Activated CD8-positive, alpha-beta T cell treated with anti-CD3 and anti-CD28 coated beads for 36 hours (primary cell): ENCODE measurements around the gene REXO1. TPM values are rescaled to one million over a fixed set of nuclear protein-coding genes. Genes with fewer than 3 reads are reported as not detected.

Experiments used
- ATAC-seq: fragments of 200-7000 bp; cut with Tn5 transposase; one replicate; pipeline ENCODE4 v1.10.0; 2021; ENCODE audit warnings: mild to moderate bottlenecking, moderate library complexity
- CTCF ChIA-PET: fragments of 350-600 bp; sonication (Branson Sonifier 250); formaldehyde crosslinking; loops from one replicate; lab custom pipeline; 2021; ENCODE audit warnings: antibody characterized with exemption; lab: Charles Lee
- POLR2A ChIA-PET: fragments of 350-600 bp; sonication (Branson Sonifier 250); formaldehyde crosslinking; loops from one replicate; lab custom pipeline; 2021; ENCODE audit warnings: antibody characterized with exemption; lab: Charles Lee
- DNase-seq: peaks from one replicate; pipeline ENCODE4 v3.0.0-alpha.2; 2020
- H3K27ac Mint-ChIP-seq: one replicate; pipeline ENCODE4 v1.8.0; 2021; ENCODE audit warnings: mild to moderate bottlenecking, mixed read lengths
- H3K27me3 Mint-ChIP-seq: one replicate; pipeline ENCODE4 v1.8.0; 2021; ENCODE audit warnings: mixed read lengths
- H3K36me3 Mint-ChIP-seq: one replicate; pipeline ENCODE4 v1.8.0; 2021; ENCODE audit warnings: low read depth, mixed read lengths
- H3K4me1 Mint-ChIP-seq: one replicate; pipeline ENCODE4 v1.8.0; 2021; ENCODE audit warnings: low read depth, mixed read lengths
- H3K4me3 Mint-ChIP-seq: one replicate; pipeline ENCODE4 v1.8.0; 2021; ENCODE audit warnings: mild to moderate bottlenecking, moderate library complexity, mixed read lengths
- H3K9me3 Mint-ChIP-seq: one replicate; pipeline ENCODE4 v1.8.0; 2021; ENCODE audit warnings: mixed read lengths
- CTCF ChIP-seq: fragments of 200-600 bp; IDR thresholded peaks from one replicate; pipeline ENCODE4 v1.8.0; 2022; ENCODE audit warnings: antibody characterized with exemption, mild to moderate bottlenecking
- intact Hi-C: fragments of 100-400 bp; cut with micrococcal nuclease; formaldehyde crosslinking; loops from one replicate; pipeline ENCODE4 v1.10.0; 2022
- total RNA-seq, 2 experiments: library from RNA; stranded (reverse); gene quantifications; one replicate each; pipeline ENCODE4 v1.2.3, GENCODE V29; 2021

REXO1 gene
- total RNA-seq, 2 experiments from 2014 or later: 43.4 to 46.8 TPM

DNA sequence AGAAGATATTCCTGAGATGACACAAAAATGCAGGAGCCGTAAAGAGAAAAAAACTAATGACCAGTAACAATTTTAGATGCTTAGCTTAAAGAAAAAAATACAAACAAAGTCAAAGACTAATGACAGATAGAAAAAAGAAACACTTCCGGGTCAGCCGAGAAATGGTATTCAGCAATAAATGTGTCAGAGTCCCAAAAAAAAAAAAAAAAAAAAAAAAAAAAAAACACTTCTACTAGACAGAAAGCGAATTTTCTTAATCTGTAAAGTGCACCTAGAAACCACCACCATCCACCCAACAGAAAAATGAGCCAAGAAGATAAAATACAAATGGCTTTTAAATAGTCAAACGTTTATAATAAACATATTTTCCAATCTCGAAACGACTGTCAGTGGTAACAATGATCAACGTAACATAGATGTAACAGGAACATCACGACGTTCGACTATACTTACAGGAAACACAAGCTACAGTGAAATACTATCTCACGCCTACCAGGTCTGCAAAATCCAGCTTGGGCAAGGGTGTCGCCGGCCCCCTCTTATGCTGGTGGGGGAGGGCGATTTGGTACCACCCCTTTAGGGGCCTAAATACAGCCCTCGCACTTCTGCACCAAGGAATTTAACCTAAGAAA, 26.4 kb upstream of the REXO1 start:
- no peaks in the 10 kb centered on the region for H3K9me3 Mint-ChIP-seq
- TF ChIP-seq CTCF: no peak
- no peaks in the 10 kb centered on the region for H3K27me3 Mint-ChIP-seq
- intact Hi-C loops: no loop called here
- DNase-seq: peak; percentile 49
- H3K4me3 Mint-ChIP-seq: peak overlapping the region; percentile 99
- POLR2A ChIA-PET: interaction anchor here (0.6 to 3.2 kb wide), 6 partner anchors 9 to 54 kb away, joined by 3 to 39 read pairs (median 8); partner anchors contain the start of gene ABHD17A
- H3K4me1 Mint-ChIP-seq: peaks cover 27% of the 10 kb centered on the region
- CTCF ChIA-PET: interaction anchor here (0.6 to 2.6 kb wide), 11 partner anchors 9 to 177 kb away, joined by 3 to 7 read pairs (median 3); no protein-coding TSS in a partner anchor
- H3K27ac Mint-ChIP-seq: peak overlapping the region; percentile 97
- peak; percentile 47 for ATAC-seq
- H3K36me3 Mint-ChIP-seq: peaks cover 32% of the 10 kb centered on the region

DNA sequence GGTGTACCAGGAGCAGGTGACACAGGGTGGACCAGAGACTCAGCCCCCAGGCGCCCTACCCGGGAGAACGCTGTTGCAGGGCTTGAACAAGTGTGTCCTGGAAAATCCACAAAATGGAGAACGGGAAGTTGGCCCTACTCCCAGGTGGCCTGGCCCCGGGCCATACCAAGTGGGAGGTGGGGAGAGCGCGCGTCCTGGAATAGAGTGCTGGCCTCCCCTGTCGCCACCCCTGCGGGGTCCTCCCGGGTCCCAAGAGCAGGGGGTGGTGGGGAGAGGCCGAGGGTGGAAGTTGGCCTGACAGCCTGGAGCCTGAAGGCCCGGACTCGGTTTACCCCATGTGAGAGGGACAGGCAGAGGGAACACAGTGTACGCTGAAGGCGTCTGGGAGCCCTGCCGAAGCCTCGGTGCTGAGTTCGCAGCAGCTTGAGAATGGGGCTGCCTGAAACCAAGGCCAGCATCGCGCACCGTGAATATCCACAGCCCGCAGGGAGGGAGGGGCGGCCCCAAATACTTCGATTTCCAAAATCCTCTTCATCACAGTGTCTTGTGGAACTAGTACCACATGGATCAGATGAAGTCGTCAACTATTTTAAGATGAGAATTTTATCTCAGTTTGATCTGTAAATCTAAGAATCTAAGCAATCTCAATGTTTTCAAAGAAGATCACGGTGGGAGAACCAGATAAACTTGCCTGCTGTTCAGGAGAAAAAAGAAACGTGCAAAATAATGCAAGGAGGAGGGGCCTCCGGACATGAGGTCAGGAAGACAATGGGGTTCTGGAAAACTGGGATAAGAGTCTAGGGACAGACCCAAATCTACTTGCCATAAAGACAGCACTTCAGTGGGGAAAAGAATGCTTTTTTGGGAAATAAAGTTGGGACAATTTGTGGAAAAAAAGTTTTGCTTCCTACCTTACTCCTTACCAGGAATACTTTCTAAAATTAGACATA, 25.5 kb upstream of the REXO1 start:
- DNase-seq (no peak), ATAC-seq (no peak)
- ChIA-PET CTCF (interaction anchor here (1.1 to 2.6 kb wide), 4 partner anchors 9 to 56 kb away, joined by 3 to 7 read pairs (median 6); no protein-coding TSS in a partner anchor), POLR2A (interaction anchor here (1.3 to 3.2 kb wide), 3 partner anchors 8 to 18 kb away, joined by 5 to 39 read pairs (median 13); partner anchors contain the start of gene ABHD17A)
- H3K27ac Mint-ChIP-seq: peak overlapping the region; percentile 97
- peaks cover 30% of the 10 kb centered on the region for H3K4me1 Mint-ChIP-seq
- intact Hi-C loops: no loop called here
- H3K36me3 Mint-ChIP-seq: peaks cover 33% of the 10 kb centered on the region
- no peaks in the 10 kb centered on the region for H3K27me3 Mint-ChIP-seq
- no peaks in the 10 kb centered on the region for H3K9me3 Mint-ChIP-seq
- peak overlapping the region; percentile 99 for H3K4me3 Mint-ChIP-seq
- TF ChIP-seq CTCF: no peak

- ATAC-seq (no peak), DNase-seq (no peak)
- Mint-ChIP-seq H3K4me3 (no peak overlapping the region), H3K4me1 (peaks cover 29% of the 10 kb centered on the region), H3K9me3 (no peaks in the 10 kb centered on the region), H3K27me3 (no peaks in the 10 kb centered on the region), H3K27ac (peak overlapping the region; percentile 25), H3K36me3 (peaks cover 35% of the 10 kb centered on the region)
- TF ChIP-seq CTCF: no peak
- ChIA-PET POLR2A (interaction anchor here (0.6 kb wide), 1 partner anchor 12 kb away, joined by 3 read pairs; no protein-coding TSS in a partner anchor), CTCF (no interaction called here)
- intact Hi-C loops: no loop called here
Measured at GRCh38 chr19:1872807-1873523, 24.7 kb upstream of the REXO1 start.

- Mint-ChIP-seq H3K9me3 (no peaks in the 10 kb centered on the region), H3K4me1 (peaks cover 32% of the 10 kb centered on the region), H3K36me3 (peaks cover 34% of the 10 kb centered on the region), H3K27ac (no peak overlapping the region), H3K27me3 (no peaks in the 10 kb centered on the region), H3K4me3 (no peak overlapping the region)
- CTCF ChIA-PET: interaction anchor here (0.7 kb wide), 1 partner anchor 34 kb away, joined by 5 read pairs; no protein-coding TSS in a partner anchor
- TF ChIP-seq CTCF: no peak
- DNase-seq (no peak), ATAC-seq (no peak)
- POLR2A ChIA-PET: interaction anchor here (0.6 to 1.0 kb wide), 3 partner anchors 25 to 314 kb away, joined by 3 to 4 read pairs (median 4); no protein-coding TSS in a partner anchor
- intact Hi-C loops: no loop called here
Measured at GRCh38 chr19:1871630-1872029, 23.3 kb upstream of the REXO1 start.
